Measurements from ENCODE around the gene ADORA3.

ADORA3 gene

GRCh38 chr1:111497592-111497991 lies 5.8 kb downstream of the ADORA3 start:
- no peak for DNase-seq (ENCODE audit: low spot score)
- no peak for TF ChIP-seq CTCF (conservative IDR thresholded peaks at IDR 0.05; ENCODE audit: low read depth)
- no peak overlapping the region for H3K27ac ChIP-seq
- ChIA-PET POLR2A (ENCODE audit: low non-redundant PET) (no interaction called here), CTCF (interaction anchor here (0.5 to 1.8 kb wide), 3 partner anchors 11 to 237 kb away, joined by 3 to 7 read pairs (median 3); no protein-coding TSS in a partner anchor)

GRCh38 chr1:111496398-111496797 lies 7.0 kb downstream of the ADORA3 start:
- POLR2A ChIA-PET (ENCODE audit: low non-redundant PET): interaction anchor here (0.6 kb wide), 1 partner anchor 86 kb away, joined by 3 read pairs; no protein-coding TSS in a partner anchor
- no peak overlapping the region for H3K27ac ChIP-seq
- DNase-seq (ENCODE audit: low spot score): no peak
- CTCF ChIA-PET: interaction anchor here (0.6 kb wide), 1 partner anchor 68 kb away, joined by 3 read pairs; no protein-coding TSS in a partner anchor
- TF ChIP-seq CTCF (conservative IDR thresholded peaks at IDR 0.05; ENCODE audit: low read depth): no peak

- DNase-seq (ENCODE audit: low spot score): no peak
- CTCF ChIA-PET: interaction anchor here (0.6 kb wide), 1 partner anchor 17 kb away, joined by 3 read pairs; no protein-coding TSS in a partner anchor
- no peak overlapping the region for H3K27ac ChIP-seq
- no peak for TF ChIP-seq CTCF (conservative IDR thresholded peaks at IDR 0.05; ENCODE audit: low read depth)
- POLR2A ChIA-PET (ENCODE audit: low non-redundant PET): no interaction called here
These were observed 12.4 kb downstream of the ADORA3 start for GRCh38 chr1:111491070-111491469.

- no peak for DNase-seq (ENCODE audit: low spot score)
- ChIA-PET POLR2A (ENCODE audit: low non-redundant PET) (no interaction called here), CTCF (no interaction called here)
- no peak overlapping the region for H3K27ac ChIP-seq
- no peak for TF ChIP-seq CTCF (conservative IDR thresholded peaks at IDR 0.05; ENCODE audit: low read depth)
These were observed 13.2 kb downstream of the ADORA3 start for GRCh38 chr1:111490220-111490619.

- no peak for DNase-seq (ENCODE audit: low spot score)
These were observed 13.8 kb downstream of the ADORA3 start for GRCh38 chr1:111489604-111490003.

GRCh38 chr1:111488669-111489068 lies 14.8 kb downstream of the ADORA3 start:
- H3K27ac ChIP-seq: no peak overlapping the region
- TF ChIP-seq CTCF (conservative IDR thresholded peaks at IDR 0.05; ENCODE audit: low read depth): no peak
- DNase-seq (ENCODE audit: low spot score): no peak
- CTCF ChIA-PET: interaction anchor here (0.6 to 1.4 kb wide), 2 partner anchors 19 to 485 kb away, joined by 4 read pairs; no protein-coding TSS in a partner anchor
- POLR2A ChIA-PET (ENCODE audit: low non-redundant PET): no interaction called here

More at GRCh38 chr1:111489604-111490003, 13.8 kb downstream of the ADORA3 start:
- no peak overlapping the region for H3K27ac ChIP-seq
- CTCF ChIA-PET: interaction anchor here (0.7 kb wide), 1 partner anchor 462 kb away, joined by 4 read pairs; no protein-coding TSS in a partner anchor
- no peak for TF ChIP-seq CTCF (conservative IDR thresholded peaks at IDR 0.05; ENCODE audit: low read depth)
- POLR2A ChIA-PET (ENCODE audit: low non-redundant PET): no interaction called here

Data from RWPE1 (cell line).